Measurements from ENCODE around the gene ITPKB.
"Not testable (repeated sequence)": the region's sequence is repeated elsewhere in the genome, so short reads cannot be mapped to it uniquely, and the experiment has no call there.

Gene ITPKB

GRCh38 chr1:226633541-226634165 lies 105.4 kb downstream of the ITPKB start:
- DNase-seq: no peak

GRCh38 chr1:226632922-226633351 lies 106.1 kb downstream of the ITPKB start:
- no peak for DNase-seq

- DNase-seq: no peak
Measured at GRCh38 chr1:226632169-226632879, 106.8 kb downstream of the ITPKB start.

GRCh38 chr1:226631229-226632000 lies 107.7 kb downstream of the ITPKB start:
- no peak for DNase-seq

GRCh38 chr1:226630592-226630991 lies 108.5 kb downstream of the ITPKB start:
- DNase-seq: no peak

GRCh38 chr1:226629896-226630550 lies 109.1 kb downstream of the ITPKB start:
- no peak for DNase-seq

- DNase-seq: no peak
Measured at GRCh38 chr1:226629210-226629895, 109.7 kb downstream of the ITPKB start.

- DNase-seq: no peak
Measured at GRCh38 chr1:226628612-226629155, 110.4 kb downstream of the ITPKB start.

- DNase-seq: no peak
Measured at GRCh38 chr1:226627924-226628611, 111.0 kb downstream of the ITPKB start.

- no peak for DNase-seq
Measured at GRCh38 chr1:226627050-226627755, 111.9 kb downstream of the ITPKB start.

GRCh38 chr1:226626577-226626956 lies 112.5 kb downstream of the ITPKB start:
- DNase-seq: no peak

GRCh38 chr1:226625832-226626576 lies 113.1 kb downstream of the ITPKB start:
- no peak for DNase-seq

- DNase-seq: no peak
Measured at GRCh38 chr1:226625326-226625725, 113.8 kb downstream of the ITPKB start.

GRCh38 chr1:226624526-226624925 lies 114.6 kb downstream of the ITPKB start:
- no peak for DNase-seq

- DNase-seq: no peak
Measured at GRCh38 chr1:226622012-226622411, 117.1 kb downstream of the ITPKB start.

GRCh38 chr1:226619031-226619430 lies 120.1 kb downstream of the ITPKB start:
- no peak for DNase-seq

- DNase-seq: no peak
Measured at GRCh38 chr1:226618380-226618779, 120.7 kb downstream of the ITPKB start.

GRCh38 chr1:226617719-226618118 lies 121.4 kb downstream of the ITPKB start:
- DNase-seq: not testable (repeated sequence)

- DNase-seq: no peak
Measured at GRCh38 chr1:226617109-226617508, 122.0 kb downstream of the ITPKB start.

GRCh38 chr1:226616636-226617035 lies 122.4 kb downstream of the ITPKB start:
- no peak for DNase-seq
